Endothelial cell (in vitro differentiated cells): Measurements from ENCODE around the gene AQP7. TPM values are rescaled to one million over a fixed set of nuclear protein-coding genes. Genes with fewer than 3 reads are reported as not detected.
"Not testable (repeated sequence)": the region's sequence is repeated elsewhere in the genome, so short reads cannot be mapped to it uniquely, and the experiment has no call there.

Experiments used
- DNase-seq: peaks from one replicate; pipeline ENCODE4 v3.0.0; 2021; ENCODE audit warnings: low spot score
- H3K27ac Mint-ChIP-seq: one replicate; pipeline ENCODE4 v1.8.0; 2021; ENCODE audit warnings: mixed read lengths, inconsistent platforms; ENCODE audit not compliant: unreplicated experiment
- H3K27me3 Mint-ChIP-seq: one replicate; pipeline ENCODE4 v1.8.0; 2021; ENCODE audit warnings: mild to moderate bottlenecking, moderate library complexity, mixed read lengths, inconsistent platforms; ENCODE audit not compliant: unreplicated experiment
- H3K36me3 Mint-ChIP-seq: one replicate; pipeline ENCODE4 v1.8.0; 2021; ENCODE audit warnings: mild to moderate bottlenecking, low read depth, mixed read lengths, inconsistent platforms; ENCODE audit not compliant: unreplicated experiment
- H3K4me1 Mint-ChIP-seq: one replicate; pipeline ENCODE4 v1.8.0; 2021; ENCODE audit warnings: mild to moderate bottlenecking, mixed read lengths, inconsistent platforms; ENCODE audit not compliant: unreplicated experiment
- H3K4me3 Mint-ChIP-seq: one replicate; pipeline ENCODE4 v1.8.0; 2021; ENCODE audit warnings: mild to moderate bottlenecking, mixed read lengths, inconsistent platforms; ENCODE audit not compliant: unreplicated experiment
- H3K9me3 Mint-ChIP-seq: one replicate; pipeline ENCODE4 v1.8.0; 2021; ENCODE audit warnings: mixed read lengths, inconsistent platforms; ENCODE audit not compliant: unreplicated experiment
- CTCF ChIP-seq: fragments of 200-600 bp; sonication (generic); IDR thresholded peaks from one replicate; pipeline ENCODE4 v1.5.0; 2021; ENCODE audit warnings: antibody characterized with exemption; ENCODE audit not compliant: unreplicated experiment
- total RNA-seq: library from RNA; stranded (reverse); fragmentation: NEBNext Ultra II Directional; extraction: Animal tissue kit (Norgen Biotek cat#: 25700); gene quantifications from one replicate; pipeline ENCODE4 v1.2.1, GENCODE V29; 2021; ENCODE audit not compliant: unreplicated experiment

The AQP7 gene
- total RNA-seq, 1 donor from 2014 or later, result 0.64 TPM

- no peak for TF ChIP-seq CTCF
- H3K4me1 Mint-ChIP-seq, result peaks cover 53% of the 10 kb centered on the region
- no peaks in the 10 kb centered on the region for H3K9me3 Mint-ChIP-seq
- H3K36me3 Mint-ChIP-seq, result peaks cover 30% of the 10 kb centered on the region
- H3K27ac Mint-ChIP-seq, result no peak overlapping the region
- DNase-seq, result no peak
- peaks cover 18% of the 10 kb centered on the region for H3K27me3 Mint-ChIP-seq
- no peak overlapping the region for H3K4me3 Mint-ChIP-seq
Observed at GRCh38 chr9:33372900-33373299, 29.5 kb downstream of the AQP7 start.

GRCh38 chr9:33366979-33367480 lies 35.3 kb downstream of the AQP7 start:
- Mint-ChIP-seq H3K36me3 (peaks cover 52% of the 10 kb centered on the region), H3K4me3 (no peak overlapping the region), H3K27ac (no peak overlapping the region), H3K9me3 (no peaks in the 10 kb centered on the region), H3K27me3 (peaks cover 7% of the 10 kb centered on the region), H3K4me1 (peaks cover 8% of the 10 kb centered on the region)
- DNase-seq, result no peak
- no peak for TF ChIP-seq CTCF

GRCh38 chr9:33364814-33365213 lies 37.6 kb downstream of the AQP7 start:
- not testable (repeated sequence) for H3K9me3 Mint-ChIP-seq, H3K27me3 Mint-ChIP-seq, H3K4me3 Mint-ChIP-seq, H3K4me1 Mint-ChIP-seq, H3K27ac Mint-ChIP-seq, DNase-seq
- H3K36me3 Mint-ChIP-seq, result peaks cover 40% of the 10 kb centered on the region

GRCh38 chr9:33364127-33364526 lies 38.2 kb downstream of the AQP7 start:
- Mint-ChIP-seq H3K27ac (no peak overlapping the region), H3K27me3 (peaks cover 3% of the 10 kb centered on the region), H3K4me1 (no peaks in the 10 kb centered on the region), H3K36me3 (peaks cover 36% of the 10 kb centered on the region), H3K9me3 (no peaks in the 10 kb centered on the region), H3K4me3 (no peak overlapping the region)
- no peak for DNase-seq
- TF ChIP-seq CTCF, result no peak

- DNase-seq, H3K27me3 Mint-ChIP-seq, H3K4me3 Mint-ChIP-seq, H3K27ac Mint-ChIP-seq, H3K9me3 Mint-ChIP-seq, H3K36me3 Mint-ChIP-seq: not testable (repeated sequence)
- H3K4me1 Mint-ChIP-seq, result peaks cover 11% of the 10 kb centered on the region
Observed at GRCh38 chr9:33358641-33359040, 43.7 kb downstream of the AQP7 start.

GRCh38 chr9:33355933-33356332 lies 46.4 kb downstream of the AQP7 start:
- Mint-ChIP-seq H3K27me3 (no peaks in the 10 kb centered on the region), H3K4me3 (no peak overlapping the region)

More at GRCh38 chr9:33355933-33356332, 46.4 kb downstream of the AQP7 start:
- Mint-ChIP-seq H3K27ac (no peak overlapping the region), H3K9me3 (no peaks in the 10 kb centered on the region), H3K36me3 (peaks cover 3% of the 10 kb centered on the region), H3K4me1 (peaks cover 11% of the 10 kb centered on the region)
- no peak for DNase-seq
- TF ChIP-seq CTCF, result no peak
